ENCODE results near the gene ZNF467. TPM values are rescaled to one million over a fixed set of nuclear protein-coding genes. Genes with fewer than 3 reads are reported as not detected.

Gene ZNF467
- total RNA-seq, 1 experiment from 2014 or later = 0.71 TPM

DNA sequence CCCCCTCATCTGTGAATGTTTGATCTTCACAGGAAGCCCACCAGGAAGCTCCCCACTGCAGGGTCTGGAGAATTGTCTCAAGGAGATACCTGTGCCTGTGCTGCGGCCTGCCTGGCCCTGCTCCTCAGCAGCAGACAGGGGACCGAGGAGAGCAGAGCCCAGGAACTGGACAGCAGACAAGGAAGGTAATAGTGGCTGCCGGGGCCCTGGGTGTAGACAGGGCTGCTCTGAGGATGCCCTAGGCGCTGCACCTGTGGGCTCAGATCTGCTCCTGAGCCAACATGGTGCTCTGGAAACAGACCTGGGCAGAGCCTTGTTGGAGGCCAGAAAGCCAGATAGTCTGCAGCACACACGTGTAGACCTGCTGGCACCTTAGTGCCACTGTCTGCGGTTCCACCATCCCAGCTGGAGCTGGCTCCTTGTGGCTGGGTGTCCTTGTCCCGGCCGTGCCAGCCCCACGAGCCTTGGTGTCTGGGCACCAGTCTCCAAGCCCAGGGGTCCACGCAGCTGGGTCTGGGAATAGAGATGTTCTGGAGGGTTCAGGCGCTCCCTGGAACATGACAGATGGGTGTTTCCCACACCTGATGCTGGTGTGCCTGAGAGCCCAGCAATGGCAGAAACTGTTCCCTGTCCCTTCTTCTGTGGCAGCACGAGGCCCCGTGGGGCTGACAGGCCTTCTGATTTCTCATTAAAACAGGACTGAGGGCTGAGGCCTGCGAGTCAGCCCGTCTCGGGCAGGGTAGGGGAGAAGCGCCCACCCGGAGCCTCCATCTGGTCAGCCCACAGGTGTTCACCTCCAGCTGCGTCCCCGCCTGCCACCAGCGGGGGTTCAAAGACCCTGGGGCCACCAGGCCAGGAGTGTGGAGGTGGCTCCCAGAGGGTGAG is 44.7 kb downstream of the ZNF467 start:
- no peaks in the 10 kb centered on the region for H4K20me1 ChIP-seq (ENCODE audit: insufficient read depth, low read depth, low read length)
- no peak overlapping the region for H3K4me2 ChIP-seq (ENCODE audit: low read depth, low read length, poor library complexity, severe bottlenecking)
- no peak overlapping the region for H2AFZ ChIP-seq (ENCODE audit: low read length)
- no peak overlapping the region for H3K4me3 ChIP-seq (ENCODE audit: low read length)
- H3K36me3 ChIP-seq (ENCODE audit: insufficient read depth, low read length) = no peaks in the 10 kb centered on the region
- H3K9me2 ChIP-seq (replicated peaks; ENCODE audit: insufficient read depth, low read length) = no peaks in the 10 kb centered on the region
- no peak overlapping the region for H3K27ac ChIP-seq (ENCODE audit: low read length)
- no peaks in the 10 kb centered on the region for H3K79me2 ChIP-seq (ENCODE audit: low read length)
- H3K27me3 ChIP-seq (ENCODE audit: low read length) = no peaks in the 10 kb centered on the region
- H3K9me3 ChIP-seq (ENCODE audit: low read length) = no peaks in the 10 kb centered on the region
- H3K4me1 ChIP-seq (ENCODE audit: low read length) = no peaks in the 10 kb centered on the region
- no peak overlapping the region for H3K9ac ChIP-seq (ENCODE audit: low read length)
- DNase-seq = no peak

DNA sequence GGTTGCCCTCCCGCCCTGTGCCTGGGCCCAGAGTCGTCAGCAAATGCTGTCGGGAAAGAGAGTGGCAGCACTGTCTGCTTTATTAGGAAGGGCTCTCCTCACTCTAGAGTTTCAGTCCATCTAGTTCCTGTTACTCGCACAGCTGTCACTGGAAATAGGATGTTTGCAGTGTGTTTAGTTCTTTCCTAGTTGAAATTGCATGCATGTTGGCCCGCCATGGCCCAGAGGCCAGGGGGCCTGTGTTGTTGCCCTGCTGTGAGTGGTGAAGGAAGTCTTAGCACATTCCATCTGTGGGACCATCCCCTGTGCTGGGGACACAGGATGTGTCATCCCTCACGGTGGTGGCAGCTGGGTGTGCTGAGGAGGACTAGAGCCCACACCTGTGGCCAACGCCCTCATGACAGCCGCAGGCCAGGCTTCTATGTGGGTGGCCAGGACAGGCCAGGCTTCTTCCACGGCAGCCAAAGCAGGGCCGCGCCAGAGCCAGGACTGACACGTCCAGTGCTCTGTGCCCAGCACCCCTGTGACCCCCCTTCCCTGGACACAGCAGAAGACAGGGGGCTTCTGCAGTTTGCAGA is 45.4 kb downstream of the ZNF467 start:
- Histone ChIP-seq H3K4me3 (ENCODE audit: low read length) (no peak overlapping the region), H3K36me3 (ENCODE audit: insufficient read depth, low read length) (no peaks in the 10 kb centered on the region)
- DNase-seq = no peak

DNA sequence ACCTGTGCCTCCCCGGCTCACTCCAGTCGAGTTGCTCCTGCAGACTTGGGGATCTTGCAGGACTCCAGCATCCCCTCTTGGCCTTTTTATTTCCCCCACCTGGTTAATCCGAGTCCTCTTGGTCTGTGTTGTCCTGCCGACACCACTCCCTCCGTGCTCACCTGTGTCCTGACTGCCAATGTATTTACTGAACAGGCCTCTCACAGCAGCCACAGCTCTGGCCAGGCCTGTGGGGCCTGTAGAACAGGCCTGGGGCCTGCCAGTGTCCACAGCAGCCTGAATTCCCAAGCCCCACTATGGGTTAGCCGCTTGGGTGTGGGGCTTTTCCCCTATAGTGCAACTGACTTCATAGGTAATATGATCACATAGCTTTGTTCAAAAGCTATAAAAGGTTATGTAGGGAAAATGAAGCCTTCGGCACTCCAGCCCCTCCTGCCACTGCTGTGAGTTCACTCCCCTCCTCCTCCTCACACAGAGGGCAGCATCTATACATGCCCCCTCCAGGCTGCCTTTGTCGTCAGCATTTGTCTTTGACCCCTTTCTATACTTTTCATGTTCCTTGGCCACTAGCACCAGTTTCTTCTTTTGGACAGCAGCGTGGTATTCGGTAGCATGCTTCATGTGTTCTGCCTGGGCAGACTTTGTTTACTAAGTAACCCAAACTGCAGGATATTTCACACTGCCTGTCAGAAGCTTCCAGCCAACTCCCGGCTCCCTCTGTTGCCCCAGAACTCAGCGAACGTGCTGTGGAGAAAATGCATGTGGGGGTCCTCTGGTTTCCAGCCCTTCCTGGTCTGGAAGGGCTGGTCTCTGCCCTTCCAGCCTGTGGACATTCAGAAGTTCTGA is 46.1 kb downstream of the ZNF467 start:
- Histone ChIP-seq H3K4me1 (ENCODE audit: low read length) (no peaks in the 10 kb centered on the region), H3K4me2 (ENCODE audit: low read depth, low read length, poor library complexity, severe bottlenecking) (no peak overlapping the region), H3K9me3 (ENCODE audit: low read length) (no peaks in the 10 kb centered on the region), H3K9ac (ENCODE audit: low read length) (no peak overlapping the region), H2AFZ (ENCODE audit: low read length) (no peak overlapping the region), H4K20me1 (ENCODE audit: insufficient read depth, low read depth, low read length) (no peaks in the 10 kb centered on the region), H3K36me3 (ENCODE audit: insufficient read depth, low read length) (no peaks in the 10 kb centered on the region), H3K9me2 (replicated peaks; ENCODE audit: insufficient read depth, low read length) (no peaks in the 10 kb centered on the region), H3K27me3 (ENCODE audit: low read length) (no peaks in the 10 kb centered on the region), H3K4me3 (ENCODE audit: low read length) (no peak overlapping the region), H3K79me2 (ENCODE audit: low read length) (no peaks in the 10 kb centered on the region), H3K27ac (ENCODE audit: low read length) (no peak overlapping the region)
- no peak for DNase-seq

More for the DNA sequence above, 45.4 kb downstream of the ZNF467 start:
- Histone ChIP-seq H3K27me3 (ENCODE audit: low read length) (no peaks in the 10 kb centered on the region), H3K79me2 (ENCODE audit: low read length) (no peaks in the 10 kb centered on the region), H3K4me2 (ENCODE audit: low read depth, low read length, poor library complexity, severe bottlenecking) (no peak overlapping the region), H3K9ac (ENCODE audit: low read length) (no peak overlapping the region), H2AFZ (ENCODE audit: low read length) (no peak overlapping the region), H3K27ac (ENCODE audit: low read length) (no peak overlapping the region), H3K4me1 (ENCODE audit: low read length) (no peaks in the 10 kb centered on the region), H4K20me1 (ENCODE audit: insufficient read depth, low read depth, low read length) (no peaks in the 10 kb centered on the region), H3K9me3 (ENCODE audit: low read length) (no peaks in the 10 kb centered on the region), H3K9me2 (replicated peaks; ENCODE audit: insufficient read depth, low read length) (no peaks in the 10 kb centered on the region)

DNA sequence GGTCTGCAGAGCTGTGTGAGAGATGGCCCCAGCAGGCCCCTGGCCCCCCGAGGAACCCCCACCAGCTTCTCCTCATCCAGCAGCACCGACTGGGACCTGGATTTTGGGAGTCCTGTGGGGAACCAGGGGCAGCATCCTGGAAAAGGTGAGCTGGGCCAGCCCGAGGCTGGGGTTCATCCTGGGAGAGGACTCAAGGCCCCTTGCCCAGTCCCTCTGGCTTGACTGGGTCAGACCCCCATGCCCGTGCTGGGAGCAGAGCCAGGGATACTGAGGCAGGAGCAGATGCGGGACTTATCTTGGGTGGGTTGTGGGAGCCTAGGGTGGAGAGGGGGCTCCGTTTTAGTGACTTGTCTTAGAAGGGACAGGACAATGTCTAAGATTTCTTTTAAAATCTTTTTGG is 47.5 kb downstream of the ZNF467 start:
- Histone ChIP-seq H4K20me1 (ENCODE audit: insufficient read depth, low read depth, low read length) (no peaks in the 10 kb centered on the region), H2AFZ (ENCODE audit: low read length) (no peak overlapping the region), H3K79me2 (ENCODE audit: low read length) (no peaks in the 10 kb centered on the region), H3K9ac (ENCODE audit: low read length) (no peak overlapping the region), H3K36me3 (ENCODE audit: insufficient read depth, low read length) (no peaks in the 10 kb centered on the region), H3K9me2 (replicated peaks; ENCODE audit: insufficient read depth, low read length) (no peaks in the 10 kb centered on the region), H3K4me1 (ENCODE audit: low read length) (no peaks in the 10 kb centered on the region), H3K4me3 (ENCODE audit: low read length) (no peak overlapping the region), H3K27ac (ENCODE audit: low read length) (no peak overlapping the region), H3K4me2 (ENCODE audit: low read depth, low read length, poor library complexity, severe bottlenecking) (no peak overlapping the region), H3K9me3 (ENCODE audit: low read length) (no peaks in the 10 kb centered on the region), H3K27me3 (ENCODE audit: low read length) (no peaks in the 10 kb centered on the region)
- DNase-seq = no peak

- Histone ChIP-seq H3K9me3 (ENCODE audit: low read length) (no peaks in the 10 kb centered on the region), H4K20me1 (ENCODE audit: insufficient read depth, low read depth, low read length) (no peaks in the 10 kb centered on the region), H3K79me2 (ENCODE audit: low read length) (no peaks in the 10 kb centered on the region), H3K4me3 (ENCODE audit: low read length) (no peak overlapping the region), H3K36me3 (ENCODE audit: insufficient read depth, low read length) (no peaks in the 10 kb centered on the region), H3K4me1 (ENCODE audit: low read length) (no peaks in the 10 kb centered on the region), H3K27ac (ENCODE audit: low read length) (no peak overlapping the region), H3K27me3 (ENCODE audit: low read length) (no peaks in the 10 kb centered on the region), H3K9ac (ENCODE audit: low read length) (no peak overlapping the region), H3K9me2 (replicated peaks; ENCODE audit: insufficient read depth, low read length) (no peaks in the 10 kb centered on the region), H3K4me2 (ENCODE audit: low read depth, low read length, poor library complexity, severe bottlenecking) (no peak overlapping the region), H2AFZ (ENCODE audit: low read length) (no peak overlapping the region)
- DNase-seq = no peak
Observed at GRCh38 chr7:149725426-149725821, 48.0 kb downstream of the ZNF467 start.

DNA sequence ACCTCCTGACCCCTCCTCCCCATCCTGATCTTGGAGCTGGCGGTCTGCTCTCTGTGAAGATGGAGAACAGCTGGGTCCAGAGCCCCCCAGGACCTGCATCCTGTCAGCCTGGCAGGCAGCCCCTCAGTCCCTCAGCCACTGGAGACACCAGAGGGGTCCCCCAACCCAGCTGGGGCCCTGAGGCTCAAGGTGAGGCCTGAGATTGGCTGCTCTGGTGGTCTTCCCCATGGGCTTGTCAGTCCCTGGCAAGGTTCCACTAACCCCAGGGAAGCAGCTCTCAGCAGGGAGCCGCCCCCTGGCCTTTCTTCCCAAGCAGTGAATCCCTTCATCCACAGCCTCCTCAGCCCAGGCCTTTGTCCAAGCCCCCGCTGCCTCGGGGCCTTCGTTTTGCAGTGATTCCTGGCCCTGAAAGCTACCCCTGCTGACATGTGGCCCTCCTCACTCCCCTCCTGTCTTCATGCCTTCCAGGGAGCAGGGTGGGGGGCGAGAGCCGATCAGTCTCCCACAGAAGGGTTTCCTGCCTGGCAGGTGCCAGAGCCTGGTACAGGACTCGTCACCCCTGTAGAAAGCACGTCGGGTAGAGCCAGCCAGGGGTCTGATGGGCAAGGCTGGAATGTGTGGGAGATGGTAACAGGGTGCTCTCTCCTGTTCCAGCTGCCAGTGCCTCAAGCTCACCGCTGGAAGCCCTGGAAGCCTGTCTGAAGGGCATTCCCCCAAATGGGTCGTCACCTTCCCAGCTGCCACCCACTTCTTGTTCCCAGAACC is 48.5 kb downstream of the ZNF467 start:
- Histone ChIP-seq H3K36me3 (ENCODE audit: insufficient read depth, low read length) (no peaks in the 10 kb centered on the region), H3K9me3 (ENCODE audit: low read length) (no peaks in the 10 kb centered on the region), H3K79me2 (ENCODE audit: low read length) (no peaks in the 10 kb centered on the region), H3K9ac (ENCODE audit: low read length) (no peak overlapping the region), H3K4me3 (ENCODE audit: low read length) (no peak overlapping the region), H3K4me2 (ENCODE audit: low read depth, low read length, poor library complexity, severe bottlenecking) (no peak overlapping the region), H2AFZ (ENCODE audit: low read length) (no peak overlapping the region), H3K27ac (ENCODE audit: low read length) (no peak overlapping the region), H3K4me1 (ENCODE audit: low read length) (peaks cover 5% of the 10 kb centered on the region), H3K27me3 (ENCODE audit: low read length) (no peaks in the 10 kb centered on the region), H3K9me2 (replicated peaks; ENCODE audit: insufficient read depth, low read length) (no peaks in the 10 kb centered on the region), H4K20me1 (ENCODE audit: insufficient read depth, low read depth, low read length) (no peaks in the 10 kb centered on the region)
- no peak for DNase-seq

DNA sequence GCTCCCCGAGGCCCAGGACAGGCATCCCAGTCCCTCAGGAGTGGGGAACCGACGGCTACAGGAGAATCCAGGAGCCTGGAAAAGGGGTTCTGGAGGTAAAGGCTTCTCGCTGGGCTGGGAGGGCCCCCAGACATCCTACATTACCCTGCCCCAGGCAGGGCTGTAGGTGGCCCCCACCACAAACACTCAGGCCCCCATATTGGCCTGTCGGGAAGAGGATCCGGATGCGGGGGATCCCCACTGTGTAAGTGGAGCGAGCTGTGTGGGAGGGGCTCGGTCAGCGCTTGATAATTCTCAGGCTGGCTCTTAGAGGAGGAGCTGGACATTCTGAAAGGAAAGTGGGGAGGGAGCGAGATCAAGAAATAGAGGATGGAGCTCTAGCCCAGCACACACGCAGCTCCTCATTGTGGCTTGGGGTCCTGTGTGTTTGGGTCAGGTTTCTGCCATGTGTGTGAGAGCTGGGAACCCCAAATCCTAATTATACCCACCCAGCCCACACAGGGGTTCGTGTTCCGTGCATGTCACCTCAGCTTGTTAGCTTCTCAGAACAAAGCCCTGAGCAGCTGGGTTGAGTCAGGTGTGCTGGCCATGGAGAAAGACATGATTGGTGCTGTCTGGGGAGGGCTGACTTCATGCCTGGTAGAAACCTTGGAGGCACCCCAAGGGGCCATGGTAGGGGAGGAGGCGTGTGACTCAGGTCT is 49.4 kb downstream of the ZNF467 start:
- Histone ChIP-seq H3K4me3 (ENCODE audit: low read length) (no peak overlapping the region), H3K36me3 (ENCODE audit: insufficient read depth, low read length) (no peaks in the 10 kb centered on the region), H3K4me2 (ENCODE audit: low read depth, low read length, poor library complexity, severe bottlenecking) (no peak overlapping the region), H3K9me2 (replicated peaks; ENCODE audit: insufficient read depth, low read length) (no peaks in the 10 kb centered on the region), H4K20me1 (ENCODE audit: insufficient read depth, low read depth, low read length) (no peaks in the 10 kb centered on the region), H3K9ac (ENCODE audit: low read length) (no peak overlapping the region), H2AFZ (ENCODE audit: low read length) (no peak overlapping the region), H3K27ac (ENCODE audit: low read length) (no peak overlapping the region), H3K9me3 (ENCODE audit: low read length) (no peaks in the 10 kb centered on the region), H3K27me3 (ENCODE audit: low read length) (no peaks in the 10 kb centered on the region), H3K79me2 (ENCODE audit: low read length) (peaks cover 4% of the 10 kb centered on the region), H3K4me1 (ENCODE audit: low read length) (peaks cover 5% of the 10 kb centered on the region)
- no peak for DNase-seq
